Measurements from ENCODE around the gene TSC1.

TSC1 gene

GRCh38 chr9:132888151-132888550 lies 56.3 kb downstream of the TSC1 start:
- DNase-seq (ENCODE audit: low read depth in 3 of 3): no peak

GRCh38 chr9:132887181-132888120 lies 57.0 kb downstream of the TSC1 start:
- DNase-seq (ENCODE audit: low read depth in 3 of 3): no peak

- no peak for DNase-seq (ENCODE audit: low read depth in 3 of 3)
Measured at GRCh38 chr9:132886334-132886725, 58.1 kb downstream of the TSC1 start.

GRCh38 chr9:132885720-132886333 lies 58.6 kb downstream of the TSC1 start:
- no peak for DNase-seq (ENCODE audit: low read depth in 3 of 3)

- no peak for DNase-seq (ENCODE audit: low read depth in 3 of 3)
Measured at GRCh38 chr9:132883349-132884294, 60.8 kb downstream of the TSC1 start.

- no peak for DNase-seq (ENCODE audit: low read depth in 3 of 3)
Measured at GRCh38 chr9:132882616-132883015, 61.8 kb downstream of the TSC1 start.

GRCh38 chr9:132881826-132882225 lies 62.6 kb downstream of the TSC1 start:
- no peak for DNase-seq (ENCODE audit: low read depth in 3 of 3)

GRCh38 chr9:132880324-132880661 lies 64.1 kb downstream of the TSC1 start:
- DNase-seq (ENCODE audit: low read depth in 3 of 3): no peak

- DNase-seq (ENCODE audit: low read depth in 3 of 3): no peak
Measured at GRCh38 chr9:132879457-132880323, 64.7 kb downstream of the TSC1 start.

- DNase-seq (ENCODE audit: low read depth in 3 of 3): peak in 2 of 3 donors; percentile 14 to 26
Measured at GRCh38 chr9:132878695-132879456, 65.5 kb downstream of the TSC1 start, which contains the start of gene SPACA9. Gene SPACA9 (plus strand): TSS chr9:132878898. CDS start chr9:132883948, 5,050 bp downstream.

GRCh38 chr9:132877824-132878694 lies 66.4 kb downstream of the TSC1 start, which contains the start of gene AK8:
Gene AK8 (minus strand): TSS chr9:132878284. CDS start chr9:132878255, 29 bp downstream.
- DNase-seq (ENCODE audit: low read depth in 3 of 3): peak; percentile 41 to 67 (median 55)

- DNase-seq (ENCODE audit: low read depth in 3 of 3): no peak
Measured at GRCh38 chr9:132877458-132877823, 67.0 kb downstream of the TSC1 start.

GRCh38 chr9:132876849-132877248 lies 67.6 kb downstream of the TSC1 start:
- no peak for DNase-seq (ENCODE audit: low read depth in 3 of 3)

GRCh38 chr9:132875159-132875558 lies 69.3 kb downstream of the TSC1 start:
- no peak for DNase-seq (ENCODE audit: low read depth in 3 of 3)

GRCh38 chr9:132873403-132873802 lies 71.0 kb downstream of the TSC1 start:
- no peak for DNase-seq (ENCODE audit: low read depth in 3 of 3)

- DNase-seq (ENCODE audit: low read depth in 3 of 3): no peak
Measured at GRCh38 chr9:132869266-132869665, 75.2 kb downstream of the TSC1 start.

- DNase-seq (ENCODE audit: low read depth in 3 of 3): no peak
Measured at GRCh38 chr9:132866898-132867297, 77.5 kb downstream of the TSC1 start.

- no peak for DNase-seq (ENCODE audit: low read depth in 3 of 3)
Measured at GRCh38 chr9:132864691-132865090, 79.7 kb downstream of the TSC1 start.

- DNase-seq (ENCODE audit: low read depth in 3 of 3): no peak
Measured at GRCh38 chr9:132864277-132864676, 80.1 kb downstream of the TSC1 start.
